Stimulated activated CD4-positive, alpha-beta T cell treated with anti-CD3 and anti-CD28 coated beads, TNF-alpha, amount 100 ng/mL, for 48 hours (primary cell): Measurements from ENCODE around the gene CEACAM3.

Source experiments
- DNase-seq, 3 donors: peaks; one replicate each; pipeline ENCODE4 v3.0.0-alpha.2; 2020; ENCODE audit warnings: low read depth in 3 of 3

CEACAM3 gene

DNA sequence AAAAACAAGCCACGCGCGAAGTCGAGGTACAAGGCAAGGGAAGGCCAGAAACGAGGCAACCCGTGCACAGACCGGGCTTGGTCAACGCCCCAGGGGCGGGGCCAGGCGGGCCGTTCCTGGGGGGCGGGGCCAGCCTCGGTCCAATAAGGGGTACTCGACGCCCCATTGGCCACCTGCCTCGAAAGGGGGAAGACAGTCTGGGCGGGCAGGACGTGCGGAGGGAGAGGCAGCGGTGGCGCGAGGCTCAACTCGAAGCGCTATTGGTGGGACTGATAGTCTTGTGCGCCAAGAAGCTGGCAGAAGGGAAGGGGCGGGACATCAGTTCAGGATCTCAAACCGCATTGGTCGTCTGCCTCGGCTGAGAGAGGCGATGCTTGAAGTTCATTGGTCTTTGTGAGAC lies 48.2 kb downstream of the CEACAM3 start, which contains the start of gene LYPD4:
Gene LYPD4 (minus strand): TSS at position 83 of the 400 bp plus-strand sequence. CDS start 5,398 bp downstream, outside the sequence.
- DNase-seq = no peak

DNA sequence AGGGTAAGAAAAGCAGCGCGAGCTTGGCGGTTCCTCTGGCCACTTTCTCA lies 48.4 kb downstream of the CEACAM3 start, which contains the start of gene DMRTC2:
Gene DMRTC2 (plus strand): TSS at position 42 of the 50 bp plus-strand sequence. CDS start 2,387 bp downstream, outside the sequence.
- no peak for DNase-seq

DNA sequence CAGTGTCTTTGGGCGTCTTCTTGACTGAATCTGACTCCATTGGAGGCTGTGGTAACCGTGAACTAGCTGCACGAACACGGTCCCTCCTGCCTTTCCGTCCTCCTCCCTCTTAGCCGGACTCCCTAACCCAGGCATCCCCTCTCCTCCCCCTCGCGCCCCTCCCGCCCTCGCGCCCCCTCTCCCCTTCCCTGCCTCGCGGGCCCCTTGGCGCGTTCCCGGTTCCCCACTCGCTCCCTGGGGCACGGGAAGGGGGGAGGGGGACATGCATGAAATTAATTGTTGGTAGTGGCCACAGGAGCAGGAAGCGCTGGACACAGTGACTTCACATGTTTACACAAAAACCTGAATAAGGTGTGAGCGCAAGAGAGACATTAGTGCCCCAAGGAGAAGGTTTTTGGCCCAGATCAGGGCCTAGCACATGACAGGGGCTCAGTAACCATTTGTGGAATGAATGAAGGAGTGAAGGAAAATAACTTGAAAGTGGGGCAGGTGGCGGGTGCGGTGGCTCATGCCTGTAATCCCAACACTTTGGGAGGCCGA lies 48.7 kb downstream of the CEACAM3 start:
- no peak for DNase-seq

- no peak for DNase-seq
Observed at GRCh38 chr19:41847351-41848105, 51.1 kb downstream of the CEACAM3 start.

DNA sequence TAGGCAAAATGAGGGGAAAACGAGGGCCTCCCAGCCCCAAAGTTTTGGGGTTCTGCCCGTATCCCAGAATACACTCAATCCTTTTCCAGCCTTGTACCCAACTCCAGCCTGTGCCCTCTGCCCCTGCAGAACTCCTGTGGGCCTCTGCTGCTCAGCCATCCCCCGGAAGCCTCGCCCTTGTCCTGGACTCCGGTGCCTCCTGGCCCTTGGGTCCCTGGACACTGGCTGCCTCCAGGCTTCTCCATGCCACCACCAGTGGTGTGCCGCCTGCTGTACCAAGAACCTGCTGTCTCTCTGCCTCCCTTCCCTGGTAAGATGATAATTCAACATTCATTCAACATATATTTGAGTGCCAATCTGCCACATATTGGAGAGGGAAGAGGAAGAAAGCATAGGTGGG lies 52.3 kb downstream of the CEACAM3 start:
- DNase-seq = no peak

GRCh38 chr19:41849067-41849466 lies 52.7 kb downstream of the CEACAM3 start:
- DNase-seq = no peak

- no peak for DNase-seq
Observed at GRCh38 chr19:41850381-41850780, 54.0 kb downstream of the CEACAM3 start.

- DNase-seq = no peak
Observed at GRCh38 chr19:41851456-41851855, 55.1 kb downstream of the CEACAM3 start.

DNA sequence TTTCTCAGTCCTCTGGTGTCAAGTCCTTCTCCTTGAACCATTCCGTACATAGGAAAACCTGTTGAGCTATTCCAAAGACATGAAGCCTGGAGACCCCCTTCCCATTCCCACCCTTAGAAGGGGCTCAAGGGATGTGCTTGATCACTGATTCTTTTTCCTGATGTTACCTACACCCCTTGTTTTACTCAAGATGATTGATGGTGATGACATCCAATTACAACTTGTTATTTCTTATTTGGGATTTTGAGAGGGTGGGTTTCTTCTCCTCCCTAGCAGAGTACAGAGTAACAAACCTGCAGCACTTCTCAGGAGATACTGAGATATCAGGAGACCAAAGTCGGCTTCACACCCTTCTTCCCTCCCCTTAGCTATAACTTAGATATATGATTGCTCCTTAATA lies 57.0 kb downstream of the CEACAM3 start:
- DNase-seq = no peak

DNA sequence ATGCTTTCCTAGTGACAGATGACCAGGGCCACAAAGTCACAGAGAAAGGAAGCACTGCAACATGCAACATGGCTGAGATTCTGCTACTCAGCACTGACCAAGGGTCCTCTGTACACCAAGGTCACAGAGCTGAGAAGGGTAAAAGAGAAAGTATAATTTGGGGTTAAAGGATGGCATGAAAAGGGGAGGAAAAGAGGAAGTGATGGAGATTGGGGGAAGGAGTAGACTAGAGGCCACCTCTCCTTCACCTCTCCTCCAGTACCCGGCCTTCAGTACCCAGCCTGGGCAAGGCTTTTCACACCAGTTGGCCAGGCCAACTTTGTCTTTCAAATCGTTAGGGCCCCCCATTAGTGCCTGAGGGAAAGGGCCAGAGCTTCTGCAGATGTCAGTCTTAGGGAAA lies 57.4 kb downstream of the CEACAM3 start:
- DNase-seq = no peak

- no peak for DNase-seq
Observed at GRCh38 chr19:41859213-41859617, 62.8 kb downstream of the CEACAM3 start.

- peak; percentile 95 to 96 (median 95) for DNase-seq
Observed at GRCh38 chr19:41859618-41860418, 63.4 kb downstream of the CEACAM3 start, which contains the start of gene RPS19. Gene RPS19 (plus strand): TSS chr19:41860255. CDS start chr19:41860775, 520 bp downstream.

- DNase-seq = no peak
Observed at GRCh38 chr19:41860419-41861115, 64.2 kb downstream of the CEACAM3 start.
